GM12878 (cell line): ENCODE results near the gene PYGO2. TPM values are rescaled to one million over a fixed set of nuclear protein-coding genes. Genes with fewer than 3 reads are reported as not detected.

Experiments used
- GABPA ChIP-seq: IDR thresholded peaks from 2 replicates; pipeline ENCODE4 v1.6.1; 2014; ENCODE audit warnings: antibody characterized with exemption, low read depth, mild to moderate bottlenecking, inconsistent platforms
- PML ChIP-seq: IDR thresholded peaks from 2 replicates; pipeline ENCODE4 v1.6.1; 2012; ENCODE audit warnings: low read length, inconsistent platforms
- YBX1 ChIP-seq: fragments of 450-650 bp; IDR thresholded peaks from 2 replicates; pipeline ENCODE4 v1.6.1; 2016; ENCODE audit warnings: antibody characterized with exemption
- polyA plus RNA-seq, 11 experiments: library from polyadenylated mRNA; depleted of rRNA in 4 of 11; unstranded in 6 of 11; stranded (reverse) in 5 of 11; fragments of >200 nt; fragmentation: Nextera tagmentation in 4 of 11; fragmentation: Illumina TruSeq in 1 of 11; extraction: Ambion mirVana in 4 of 11; extraction: Trizol in 1 of 11; gene quantifications; 1 replicate in 1 of 11; 2 replicates in 10 of 11; pipeline versions ENCODE4 v1.2.1 to v1.2.3, GENCODE V29; 2011 to 2016; ENCODE audit warnings: inconsistent platforms in 2 of 11, missing spikeins in 2 of 11, low read depth in 1 of 11
- total RNA-seq, 4 experiments: library from RNA; depleted of rRNA in 3 of 4; stranded (reverse); fragments of >200 nt in 3 of 4; fragmentation: Illumina TruSeq in 1 of 4; extraction: Trizol in 1 of 4; gene quantifications; 2 replicates each; pipeline versions ENCODE4 v1.2.1 to v1.2.3, GENCODE V29; 2013 to 2021
- TF ChIP-seq, protein P1 (sequence below): fragments of 450-650 bp; IDR thresholded peaks from 2 replicates; pipeline ENCODE4 v1.6.1; 2016; ENCODE audit warnings: mild to moderate bottlenecking, moderate library complexity, borderline replicate concordance
- TF ChIP-seq, protein P2 (sequence below): fragments of 450-650 bp; IDR thresholded peaks from 2 replicates; pipeline ENCODE4 v1.6.1; 2017; ENCODE audit warnings: borderline replicate concordance
- TF ChIP-seq, protein P3 (sequence below): fragments of 450-650 bp; IDR thresholded peaks from 2 replicates; pipeline ENCODE4 v1.6.1; 2017; ENCODE audit warnings: mild to moderate bottlenecking, low read depth, inconsistent platforms; ENCODE audit not compliant: poor library complexity, severe bottlenecking
- TF ChIP-seq, protein P4 (sequence below): fragments of 450-650 bp; IDR thresholded peaks from 2 replicates; pipeline ENCODE4 v1.6.1; 2017; ENCODE audit warnings: mild to moderate bottlenecking, moderate library complexity

Gene PYGO2
- total and polyA plus RNA-seq, 10 of the 15 experiments (the other 5 are each of a cell fraction or from before 2014, with no cell fraction given) = 8.1 to 33.8 (median 23.5) TPM

DNA sequence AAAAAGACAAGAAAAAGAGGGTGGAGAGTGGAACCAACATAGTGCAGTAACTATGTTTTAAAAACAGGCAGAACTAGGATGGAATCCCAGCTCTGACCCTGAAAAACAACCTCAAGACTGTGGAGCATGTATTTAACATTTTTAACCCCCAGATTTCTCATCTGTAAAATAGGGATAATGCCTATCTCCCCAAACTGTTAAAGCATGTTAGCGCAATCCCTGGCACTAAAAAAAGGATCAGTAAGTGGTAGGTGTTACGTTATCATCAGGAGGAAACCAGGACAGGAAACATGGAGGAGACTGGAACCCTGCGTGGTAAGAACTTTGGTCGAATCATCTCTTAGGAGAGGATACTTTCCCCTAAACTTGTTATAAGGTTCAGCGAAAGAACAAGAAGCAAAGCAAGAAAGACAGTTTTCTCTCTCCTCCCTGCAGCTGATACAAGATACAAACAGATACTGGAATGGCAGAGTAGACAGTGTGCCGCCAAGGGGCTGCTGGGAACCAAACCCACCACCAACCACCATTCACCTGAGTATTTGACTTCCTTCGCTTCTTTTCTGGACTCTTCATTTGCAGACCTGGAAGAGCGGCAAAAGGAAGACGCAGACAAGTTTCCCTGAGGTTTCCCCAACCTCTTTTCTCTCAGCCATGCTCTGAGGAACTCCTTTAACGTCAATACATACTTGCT is 991 bp downstream of the PYGO2 start (continued):
- TF ChIP-seq PML (no peak), GABPA (no peak), YBX1 (no peak)
- TF ChIP-seq, protein P1, sequence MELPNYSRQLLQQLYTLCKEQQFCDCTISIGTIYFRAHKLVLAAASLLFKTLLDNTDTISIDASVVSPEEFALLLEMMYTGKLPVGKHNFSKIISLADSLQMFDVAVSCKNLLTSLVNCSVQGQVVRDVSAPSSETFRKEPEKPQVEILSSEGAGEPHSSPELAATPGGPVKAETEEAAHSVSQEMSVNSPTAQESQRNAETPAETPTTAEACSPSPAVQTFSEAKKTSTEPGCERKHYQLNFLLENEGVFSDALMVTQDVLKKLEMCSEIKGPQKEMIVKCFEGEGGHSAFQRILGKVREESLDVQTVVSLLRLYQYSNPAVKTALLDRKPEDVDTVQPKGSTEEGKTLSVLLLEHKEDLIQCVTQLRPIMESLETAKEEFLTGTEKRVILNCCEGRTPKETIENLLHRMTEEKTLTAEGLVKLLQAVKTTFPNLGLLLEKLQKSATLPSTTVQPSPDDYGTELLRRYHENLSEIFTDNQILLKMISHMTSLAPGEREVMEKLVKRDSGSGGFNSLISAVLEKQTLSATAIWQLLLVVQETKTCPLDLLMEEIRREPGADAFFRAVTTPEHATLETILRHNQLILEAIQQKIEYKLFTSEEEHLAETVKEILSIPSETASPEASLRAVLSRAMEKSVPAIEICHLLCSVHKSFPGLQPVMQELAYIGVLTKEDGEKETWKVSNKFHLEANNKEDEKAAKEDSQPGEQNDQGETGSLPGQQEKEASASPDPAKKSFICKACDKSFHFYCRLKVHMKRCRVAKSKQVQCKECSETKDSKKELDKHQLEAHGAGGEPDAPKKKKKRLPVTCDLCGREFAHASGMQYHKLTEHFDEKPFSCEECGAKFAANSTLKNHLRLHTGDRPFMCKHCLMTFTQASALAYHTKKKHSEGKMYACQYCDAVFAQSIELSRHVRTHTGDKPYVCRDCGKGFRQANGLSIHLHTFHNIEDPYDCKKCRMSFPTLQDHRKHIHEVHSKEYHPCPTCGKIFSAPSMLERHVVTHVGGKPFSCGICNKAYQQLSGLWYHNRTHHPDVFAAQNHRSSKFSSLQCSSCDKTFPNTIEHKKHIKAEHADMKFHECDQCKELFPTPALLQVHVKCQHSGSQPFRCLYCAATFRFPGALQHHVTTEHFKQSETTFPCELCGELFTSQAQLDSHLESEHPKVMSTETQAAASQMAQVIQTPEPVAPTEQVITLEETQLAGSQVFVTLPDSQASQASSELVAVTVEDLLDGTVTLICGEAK = no peak; the same call in 1 of the 2 replicates
- TF ChIP-seq, protein P2, sequence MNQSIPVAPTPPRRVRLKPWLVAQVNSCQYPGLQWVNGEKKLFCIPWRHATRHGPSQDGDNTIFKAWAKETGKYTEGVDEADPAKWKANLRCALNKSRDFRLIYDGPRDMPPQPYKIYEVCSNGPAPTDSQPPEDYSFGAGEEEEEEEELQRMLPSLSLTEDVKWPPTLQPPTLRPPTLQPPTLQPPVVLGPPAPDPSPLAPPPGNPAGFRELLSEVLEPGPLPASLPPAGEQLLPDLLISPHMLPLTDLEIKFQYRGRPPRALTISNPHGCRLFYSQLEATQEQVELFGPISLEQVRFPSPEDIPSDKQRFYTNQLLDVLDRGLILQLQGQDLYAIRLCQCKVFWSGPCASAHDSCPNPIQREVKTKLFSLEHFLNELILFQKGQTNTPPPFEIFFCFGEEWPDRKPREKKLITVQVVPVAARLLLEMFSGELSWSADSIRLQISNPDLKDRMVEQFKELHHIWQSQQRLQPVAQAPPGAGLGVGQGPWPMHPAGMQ = no peak
- TF ChIP-seq, protein P3, sequence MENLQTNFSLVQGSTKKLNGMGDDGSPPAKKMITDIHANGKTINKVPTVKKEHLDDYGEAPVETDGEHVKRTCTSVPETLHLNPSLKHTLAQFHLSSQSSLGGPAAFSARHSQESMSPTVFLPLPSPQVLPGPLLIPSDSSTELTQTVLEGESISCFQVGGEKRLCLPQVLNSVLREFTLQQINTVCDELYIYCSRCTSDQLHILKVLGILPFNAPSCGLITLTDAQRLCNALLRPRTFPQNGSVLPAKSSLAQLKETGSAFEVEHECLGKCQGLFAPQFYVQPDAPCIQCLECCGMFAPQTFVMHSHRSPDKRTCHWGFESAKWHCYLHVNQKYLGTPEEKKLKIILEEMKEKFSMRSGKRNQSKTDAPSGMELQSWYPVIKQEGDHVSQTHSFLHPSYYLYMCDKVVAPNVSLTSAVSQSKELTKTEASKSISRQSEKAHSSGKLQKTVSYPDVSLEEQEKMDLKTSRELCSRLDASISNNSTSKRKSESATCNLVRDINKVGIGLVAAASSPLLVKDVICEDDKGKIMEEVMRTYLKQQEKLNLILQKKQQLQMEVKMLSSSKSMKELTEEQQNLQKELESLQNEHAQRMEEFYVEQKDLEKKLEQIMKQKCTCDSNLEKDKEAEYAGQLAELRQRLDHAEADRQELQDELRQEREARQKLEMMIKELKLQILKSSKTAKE = no peak
- TF ChIP-seq, protein P4, sequence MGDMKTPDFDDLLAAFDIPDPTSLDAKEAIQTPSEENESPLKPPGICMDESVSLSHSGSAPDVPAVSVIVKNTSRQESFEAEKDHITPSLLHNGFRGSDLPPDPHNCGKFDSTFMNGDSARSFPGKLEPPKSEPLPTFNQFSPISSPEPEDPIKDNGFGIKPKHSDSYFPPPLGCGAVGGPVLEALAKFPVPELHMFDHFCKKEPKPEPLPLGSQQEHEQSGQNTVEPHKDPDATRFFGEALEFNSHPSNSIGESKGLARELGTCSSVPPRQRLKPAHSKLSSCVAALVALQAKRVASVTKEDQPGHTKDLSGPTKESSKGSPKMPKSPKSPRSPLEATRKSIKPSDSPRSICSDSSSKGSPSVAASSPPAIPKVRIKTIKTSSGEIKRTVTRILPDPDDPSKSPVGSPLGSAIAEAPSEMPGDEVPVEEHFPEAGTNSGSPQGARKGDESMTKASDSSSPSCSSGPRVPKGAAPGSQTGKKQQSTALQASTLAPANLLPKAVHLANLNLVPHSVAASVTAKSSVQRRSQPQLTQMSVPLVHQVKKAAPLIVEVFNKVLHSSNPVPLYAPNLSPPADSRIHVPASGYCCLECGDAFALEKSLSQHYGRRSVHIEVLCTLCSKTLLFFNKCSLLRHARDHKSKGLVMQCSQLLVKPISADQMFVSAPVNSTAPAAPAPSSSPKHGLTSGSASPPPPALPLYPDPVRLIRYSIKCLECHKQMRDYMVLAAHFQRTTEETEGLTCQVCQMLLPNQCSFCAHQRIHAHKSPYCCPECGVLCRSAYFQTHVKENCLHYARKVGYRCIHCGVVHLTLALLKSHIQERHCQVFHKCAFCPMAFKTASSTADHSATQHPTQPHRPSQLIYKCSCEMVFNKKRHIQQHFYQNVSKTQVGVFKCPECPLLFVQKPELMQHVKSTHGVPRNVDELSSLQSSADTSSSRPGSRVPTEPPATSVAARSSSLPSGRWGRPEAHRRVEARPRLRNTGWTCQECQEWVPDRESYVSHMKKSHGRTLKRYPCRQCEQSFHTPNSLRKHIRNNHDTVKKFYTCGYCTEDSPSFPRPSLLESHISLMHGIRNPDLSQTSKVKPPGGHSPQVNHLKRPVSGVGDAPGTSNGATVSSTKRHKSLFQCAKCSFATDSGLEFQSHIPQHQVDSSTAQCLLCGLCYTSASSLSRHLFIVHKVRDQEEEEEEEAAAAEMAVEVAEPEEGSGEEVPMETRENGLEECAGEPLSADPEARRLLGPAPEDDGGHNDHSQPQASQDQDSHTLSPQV = no peak
